Glutamatergic neuron (in vitro differentiated cells): ENCODE results near the gene TPMT. TPM values are rescaled to one million over a fixed set of nuclear protein-coding genes. Genes with fewer than 3 reads are reported as not detected.

Experiments
- DNase-seq: peaks from one replicate; pipeline ENCODE4 v3.0.0; 2022
- H3K27ac Mint-ChIP-seq: one replicate; pipeline ENCODE4 v1.8.0; 2020; ENCODE audit warnings: mild to moderate bottlenecking, mixed read lengths, inconsistent platforms; ENCODE audit not compliant: unreplicated experiment
- H3K27me3 Mint-ChIP-seq: one replicate; pipeline ENCODE4 v1.8.0; 2020; ENCODE audit warnings: mild to moderate bottlenecking, moderate library complexity, mixed read lengths, inconsistent platforms; ENCODE audit not compliant: unreplicated experiment
- H3K36me3 Mint-ChIP-seq: one replicate; pipeline ENCODE4 v1.8.0; 2020; ENCODE audit warnings: mild to moderate bottlenecking, mixed read lengths, inconsistent platforms; ENCODE audit not compliant: unreplicated experiment
- H3K4me1 Mint-ChIP-seq: one replicate; pipeline ENCODE4 v1.8.0; 2020; ENCODE audit warnings: mild to moderate bottlenecking, low read depth, mixed read lengths, inconsistent platforms; ENCODE audit not compliant: unreplicated experiment
- H3K4me3 Mint-ChIP-seq: one replicate; pipeline ENCODE4 v1.8.0; 2020; ENCODE audit warnings: mild to moderate bottlenecking, mixed read lengths, inconsistent platforms; ENCODE audit not compliant: unreplicated experiment
- H3K9me3 Mint-ChIP-seq: one replicate; pipeline ENCODE4 v1.8.0; 2020; ENCODE audit warnings: mild to moderate bottlenecking, moderate library complexity, mixed read lengths, inconsistent platforms; ENCODE audit not compliant: unreplicated experiment
- total RNA-seq: library from RNA; stranded (reverse); fragmentation: NEBNext Ultra II Directional; extraction: Animal tissue kit (Norgen Biotek cat#: 25700); gene quantifications from one replicate; pipeline ENCODE4 v1.2.1, GENCODE V29; 2021; ENCODE audit not compliant: unreplicated experiment
- TF ChIP-seq, protein P1 (sequence below): fragments of 200-600 bp; sonication (generic); IDR thresholded peaks from one replicate; pipeline ENCODE4 v1.5.0; 2021; ENCODE audit not compliant: partially characterized antibody, unreplicated experiment

Gene TPMT
- total RNA-seq, 1 donor from 2014 or later = 3.4 TPM

DNA sequence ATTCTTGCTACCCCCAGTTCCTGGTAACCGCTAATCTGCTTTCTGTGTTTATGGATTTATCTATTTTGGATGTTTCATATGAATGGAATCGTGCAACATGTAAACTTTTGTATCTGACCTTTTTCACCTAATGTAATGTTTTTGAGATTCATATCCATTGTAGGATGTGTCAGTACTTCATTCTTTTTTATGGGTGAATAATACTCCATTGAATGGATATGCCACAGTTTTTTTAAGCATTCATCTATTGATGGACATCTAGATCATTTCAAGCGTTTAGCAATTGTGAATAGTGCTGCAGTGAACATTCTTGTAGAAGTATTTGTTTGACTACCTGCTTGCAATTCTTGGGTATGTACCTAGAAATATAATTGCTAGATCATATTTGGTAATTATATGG lies 13.4 kb upstream of the TPMT start:
- Mint-ChIP-seq H3K9me3 (no peaks in the 10 kb centered on the region), H3K4me1 (no peaks in the 10 kb centered on the region), H3K4me3 (no peak overlapping the region), H3K27me3 (peaks cover 1% of the 10 kb centered on the region), H3K36me3 (peaks cover 10% of the 10 kb centered on the region), H3K27ac (no peak overlapping the region)
- no peak for DNase-seq
- TF ChIP-seq, protein P1, sequence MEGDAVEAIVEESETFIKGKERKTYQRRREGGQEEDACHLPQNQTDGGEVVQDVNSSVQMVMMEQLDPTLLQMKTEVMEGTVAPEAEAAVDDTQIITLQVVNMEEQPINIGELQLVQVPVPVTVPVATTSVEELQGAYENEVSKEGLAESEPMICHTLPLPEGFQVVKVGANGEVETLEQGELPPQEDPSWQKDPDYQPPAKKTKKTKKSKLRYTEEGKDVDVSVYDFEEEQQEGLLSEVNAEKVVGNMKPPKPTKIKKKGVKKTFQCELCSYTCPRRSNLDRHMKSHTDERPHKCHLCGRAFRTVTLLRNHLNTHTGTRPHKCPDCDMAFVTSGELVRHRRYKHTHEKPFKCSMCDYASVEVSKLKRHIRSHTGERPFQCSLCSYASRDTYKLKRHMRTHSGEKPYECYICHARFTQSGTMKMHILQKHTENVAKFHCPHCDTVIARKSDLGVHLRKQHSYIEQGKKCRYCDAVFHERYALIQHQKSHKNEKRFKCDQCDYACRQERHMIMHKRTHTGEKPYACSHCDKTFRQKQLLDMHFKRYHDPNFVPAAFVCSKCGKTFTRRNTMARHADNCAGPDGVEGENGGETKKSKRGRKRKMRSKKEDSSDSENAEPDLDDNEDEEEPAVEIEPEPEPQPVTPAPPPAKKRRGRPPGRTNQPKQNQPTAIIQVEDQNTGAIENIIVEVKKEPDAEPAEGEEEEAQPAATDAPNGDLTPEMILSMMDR = no peak

DNA sequence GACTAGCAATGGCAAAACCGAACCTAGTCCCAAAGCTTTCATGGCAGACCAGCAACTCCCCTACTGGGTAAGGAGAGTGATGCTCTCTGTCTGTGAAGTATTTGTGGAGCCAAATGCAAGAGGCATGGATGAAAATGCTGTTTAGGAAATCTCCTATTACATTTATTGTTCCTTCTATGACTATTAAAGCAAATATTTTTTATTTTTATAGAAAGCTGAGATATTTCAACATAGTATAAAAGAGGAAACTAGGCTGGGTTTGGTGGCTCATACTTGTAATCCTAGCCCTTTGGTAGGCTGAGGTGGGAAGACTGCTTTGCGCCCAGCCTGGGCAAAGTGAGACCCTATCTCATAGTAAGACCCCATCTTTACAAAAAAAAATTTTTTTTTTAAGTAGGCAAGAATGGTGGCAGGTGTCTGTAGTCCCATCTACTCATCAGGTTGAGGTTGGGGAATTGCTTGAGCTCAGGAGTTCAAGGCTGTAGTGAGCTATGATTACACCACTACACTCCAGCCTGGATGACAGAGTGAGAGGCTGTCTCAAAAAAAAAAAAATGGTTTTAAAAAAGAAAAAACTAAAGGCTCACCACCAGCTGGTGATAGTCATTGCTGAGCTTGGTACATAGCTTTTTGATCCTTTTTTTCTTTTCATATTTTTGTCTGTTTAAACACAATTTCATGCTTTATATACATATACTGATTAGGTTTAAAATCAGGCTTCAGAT lies 11.6 kb upstream of the TPMT start:
- peaks cover 7% of the 10 kb centered on the region for H3K4me1 Mint-ChIP-seq
- no peak overlapping the region for H3K27ac Mint-ChIP-seq
- peaks cover 1% of the 10 kb centered on the region for H3K27me3 Mint-ChIP-seq
- no peaks in the 10 kb centered on the region for H3K9me3 Mint-ChIP-seq
- H3K36me3 Mint-ChIP-seq = peaks cover 10% of the 10 kb centered on the region
- no peak overlapping the region for H3K4me3 Mint-ChIP-seq
- no peak for DNase-seq
- TF ChIP-seq, protein P1 = no peak

DNA sequence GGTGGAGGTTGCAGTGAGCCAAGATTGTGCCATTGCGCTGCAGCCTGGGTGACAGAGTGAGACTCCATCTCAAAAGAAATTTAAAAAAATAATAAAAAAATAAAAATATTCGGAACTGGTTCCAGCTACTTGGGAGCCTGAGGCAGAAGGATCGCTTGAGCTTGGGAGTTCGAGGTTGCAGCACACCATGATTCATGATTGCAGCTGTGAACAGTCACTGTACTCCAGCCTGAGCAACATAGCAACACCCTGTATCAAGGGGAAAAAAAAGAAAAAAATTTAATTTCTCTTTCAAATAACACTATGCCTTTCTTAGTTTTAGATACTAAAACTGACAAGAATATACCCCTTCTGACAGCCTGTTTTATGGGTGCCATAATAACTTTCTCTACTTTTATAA lies 10.9 kb upstream of the TPMT start:
- Mint-ChIP-seq H3K36me3 (peaks cover 10% of the 10 kb centered on the region), H3K9me3 (no peaks in the 10 kb centered on the region), H3K4me3 (no peak overlapping the region), H3K4me1 (peaks cover 9% of the 10 kb centered on the region), H3K27me3 (peaks cover 1% of the 10 kb centered on the region), H3K27ac (no peak overlapping the region)
- TF ChIP-seq, protein P1 = no peak
- DNase-seq = no peak

DNA sequence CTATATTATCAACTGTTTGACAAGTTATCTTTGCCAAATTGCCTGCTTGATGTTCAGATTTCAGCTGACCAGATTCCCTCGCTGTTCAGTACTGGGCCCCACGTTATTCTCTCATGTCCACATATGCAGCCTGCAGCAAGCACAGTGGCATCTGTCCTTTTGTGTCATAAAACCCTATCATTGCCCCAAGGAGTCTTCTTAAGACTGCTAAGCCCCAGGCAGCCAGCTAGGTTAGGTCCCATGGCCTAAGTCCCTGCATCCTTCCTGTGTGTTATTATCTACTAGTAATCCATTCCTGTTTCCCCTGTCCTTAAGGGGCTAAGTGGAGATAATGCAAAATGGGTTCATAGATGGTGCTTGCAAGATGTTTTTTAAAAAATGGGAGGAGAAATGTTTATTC lies 7.5 kb upstream of the TPMT start:
- DNase-seq = no peak
- Mint-ChIP-seq H3K4me1 (peaks cover 9% of the 10 kb centered on the region), H3K4me3 (no peak overlapping the region), H3K27ac (peak overlapping the region; percentile 71), H3K9me3 (no peaks in the 10 kb centered on the region), H3K27me3 (peaks cover 1% of the 10 kb centered on the region), H3K36me3 (no peaks in the 10 kb centered on the region)
- TF ChIP-seq, protein P1 = no peak

DNA sequence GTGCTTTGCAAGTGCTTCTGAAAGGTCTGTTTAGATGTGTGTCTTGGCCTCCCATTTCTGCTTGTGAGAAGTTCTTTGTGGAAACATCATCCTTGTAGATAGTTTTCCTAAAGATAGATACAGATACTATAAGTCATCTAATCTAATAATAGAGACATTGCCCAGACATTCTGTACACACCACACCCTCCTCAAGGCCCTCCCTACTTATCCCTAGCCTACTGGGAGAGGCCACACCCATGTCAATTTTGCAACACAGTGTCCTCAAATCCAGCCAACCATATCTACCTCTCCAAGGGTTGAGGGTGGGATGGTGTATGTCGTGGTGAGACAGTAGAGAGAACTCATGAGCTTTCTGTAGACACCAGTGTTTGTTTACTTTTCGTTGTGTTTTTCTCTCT lies 6.6 kb upstream of the TPMT start:
- H3K27ac Mint-ChIP-seq = no peak overlapping the region
- TF ChIP-seq, protein P1 = no peak
- H3K4me1 Mint-ChIP-seq = peaks cover 9% of the 10 kb centered on the region
- no peak overlapping the region for H3K4me3 Mint-ChIP-seq
- H3K27me3 Mint-ChIP-seq = peaks cover 1% of the 10 kb centered on the region
- no peaks in the 10 kb centered on the region for H3K9me3 Mint-ChIP-seq
- DNase-seq = no peak
- H3K36me3 Mint-ChIP-seq = no peaks in the 10 kb centered on the region
